ENCODE results near the gene KRTAP5-6. TPM values are rescaled to one million over a fixed set of nuclear protein-coding genes. Genes with fewer than 3 reads are reported as not detected.

Gene KRTAP5-6
- total and polyA plus RNA-seq, 8 donors: not detected

DNA sequence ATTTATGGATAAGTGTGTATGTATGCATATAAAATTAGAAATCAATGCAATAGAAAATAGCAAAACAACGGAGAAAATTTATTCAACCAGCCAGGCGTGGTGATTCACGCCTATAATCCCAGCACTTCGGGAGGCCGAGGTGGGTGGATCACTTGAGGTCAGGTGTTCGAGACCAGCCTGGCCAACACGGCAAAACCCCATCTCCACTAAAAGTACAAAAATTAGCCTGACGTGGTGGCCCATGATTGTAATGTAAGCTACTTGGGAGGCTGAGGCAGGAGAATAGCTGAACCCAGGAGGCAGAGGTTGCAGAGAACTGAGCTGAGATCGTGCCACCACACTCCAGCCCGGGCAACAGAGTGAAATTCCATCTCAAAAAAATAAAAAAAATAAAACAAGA lies 5.5 kb downstream of the KRTAP5-6 start:
- no peaks in the 10 kb centered on the region for H3K9me3 ChIP-seq
- H3K27me3 ChIP-seq: peaks cover 0 to 28% (median 8%) of the 10 kb centered on the region in 3 donors
- TF ChIP-seq, protein P1, sequence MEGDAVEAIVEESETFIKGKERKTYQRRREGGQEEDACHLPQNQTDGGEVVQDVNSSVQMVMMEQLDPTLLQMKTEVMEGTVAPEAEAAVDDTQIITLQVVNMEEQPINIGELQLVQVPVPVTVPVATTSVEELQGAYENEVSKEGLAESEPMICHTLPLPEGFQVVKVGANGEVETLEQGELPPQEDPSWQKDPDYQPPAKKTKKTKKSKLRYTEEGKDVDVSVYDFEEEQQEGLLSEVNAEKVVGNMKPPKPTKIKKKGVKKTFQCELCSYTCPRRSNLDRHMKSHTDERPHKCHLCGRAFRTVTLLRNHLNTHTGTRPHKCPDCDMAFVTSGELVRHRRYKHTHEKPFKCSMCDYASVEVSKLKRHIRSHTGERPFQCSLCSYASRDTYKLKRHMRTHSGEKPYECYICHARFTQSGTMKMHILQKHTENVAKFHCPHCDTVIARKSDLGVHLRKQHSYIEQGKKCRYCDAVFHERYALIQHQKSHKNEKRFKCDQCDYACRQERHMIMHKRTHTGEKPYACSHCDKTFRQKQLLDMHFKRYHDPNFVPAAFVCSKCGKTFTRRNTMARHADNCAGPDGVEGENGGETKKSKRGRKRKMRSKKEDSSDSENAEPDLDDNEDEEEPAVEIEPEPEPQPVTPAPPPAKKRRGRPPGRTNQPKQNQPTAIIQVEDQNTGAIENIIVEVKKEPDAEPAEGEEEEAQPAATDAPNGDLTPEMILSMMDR (IDR thresholded peaks at IDR 0.05): no peak
- TF ChIP-seq POLR2A (IDR thresholded peaks at IDR 0.05): no peak
- TF ChIP-seq EP300 (IDR thresholded peaks at IDR 0.05): no peak
- no peak for TF ChIP-seq POLR2AphosphoS5 (IDR thresholded peaks at IDR 0.05)
- no peak overlapping the region for H3K4me3 ChIP-seq
- no peaks in the 10 kb centered on the region for H3K36me3 ChIP-seq
- no peak overlapping the region for H3K27ac ChIP-seq
- DNase-seq: no peak
- intact Hi-C loops (cut with DNase I; ENCODE audit: low total_unique reads): no loop called here
- WGBS, 5 donors: 84 to 95% (median 94%) methylated on average over 10 of the region's 10 CpGs
- no peaks in the 10 kb centered on the region for H3K4me1 ChIP-seq

DNA sequence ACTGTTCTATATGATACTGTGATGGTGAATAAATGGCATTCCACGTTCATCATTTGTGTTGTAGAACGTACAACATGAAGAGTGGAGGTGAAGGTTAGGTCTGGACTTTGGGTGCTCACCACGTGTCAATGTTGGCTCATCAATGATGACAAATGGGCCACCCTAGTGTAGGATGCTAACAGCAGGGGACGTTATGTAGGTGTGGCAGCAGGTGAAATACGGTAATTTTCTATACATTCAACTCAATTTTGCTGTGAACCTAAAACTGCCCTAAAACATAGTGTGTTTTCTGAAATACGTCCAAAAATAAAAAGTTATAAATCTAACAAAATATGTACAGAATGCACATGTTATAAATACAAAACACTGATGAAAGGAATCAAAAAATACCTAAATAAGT lies 6.2 kb downstream of the KRTAP5-6 start:
- Histone ChIP-seq H3K27me3 (peaks cover 0 to 28% (median 8%) of the 10 kb centered on the region in 3 donors), H3K36me3 (no peaks in the 10 kb centered on the region), H3K9me3 (no peaks in the 10 kb centered on the region), H3K4me3 (no peak overlapping the region), H3K27ac (no peak overlapping the region), H3K4me1 (no peaks in the 10 kb centered on the region)
- 79 to 92% (median 87%) methylated on average over 6 of the region's 6 CpGs for WGBS, 5 donors
- TF ChIP-seq, protein P1 (IDR thresholded peaks at IDR 0.05): no peak
- TF ChIP-seq EP300 (IDR thresholded peaks at IDR 0.05): no peak
- no peak for TF ChIP-seq POLR2A (IDR thresholded peaks at IDR 0.05)
- TF ChIP-seq POLR2AphosphoS5 (IDR thresholded peaks at IDR 0.05): no peak
- intact Hi-C loops (cut with DNase I; ENCODE audit: low total_unique reads): no loop called here
- DNase-seq: no peak

DNA sequence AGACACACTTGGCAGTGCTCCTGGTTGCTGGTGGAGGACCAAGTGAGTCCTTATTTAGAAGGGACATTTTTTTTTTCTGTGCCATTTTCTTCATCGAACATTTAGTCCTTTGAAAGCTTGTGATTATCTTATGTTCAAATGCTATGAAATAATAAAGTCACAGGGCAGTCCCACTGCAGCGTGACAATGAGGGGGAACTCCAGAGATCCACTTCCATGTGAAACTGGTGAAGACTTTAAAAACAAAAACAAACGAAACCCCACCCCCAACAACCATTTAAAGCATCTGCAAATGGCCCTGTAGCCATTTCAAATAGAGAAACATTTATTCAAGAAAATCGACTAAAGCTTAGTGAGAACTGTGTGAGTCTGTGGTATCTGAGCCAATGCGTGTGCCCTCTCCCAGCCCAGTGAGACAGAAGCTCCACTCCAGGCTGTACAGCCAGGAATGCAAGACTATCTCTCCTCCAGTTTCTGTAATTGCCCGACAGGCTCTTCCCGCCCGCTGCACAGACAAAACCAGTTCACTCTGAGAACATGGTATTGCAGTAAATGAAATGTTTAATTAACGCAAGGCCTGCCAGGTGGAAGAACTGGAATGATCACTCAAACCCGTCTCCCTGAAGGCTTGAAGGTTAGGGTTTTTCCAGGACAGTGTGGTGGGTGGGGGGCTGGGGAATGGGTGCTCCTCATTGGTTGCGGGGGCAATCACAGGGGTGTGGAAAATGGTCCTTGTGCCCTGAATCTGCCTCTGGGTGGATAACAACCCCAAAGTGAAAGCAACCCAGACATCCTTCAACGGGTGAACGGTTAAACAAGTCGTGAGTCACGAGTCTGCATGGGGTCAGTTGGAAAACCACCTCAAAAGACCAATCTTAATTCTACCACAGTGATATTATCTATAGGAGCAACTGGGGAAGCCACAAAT lies 8.4 kb downstream of the KRTAP5-6 start:
- no peak overlapping the region for H3K4me3 ChIP-seq
- intact Hi-C loops (cut with DNase I; ENCODE audit: low total_unique reads): no loop called here
- no peak overlapping the region for H3K27ac ChIP-seq
- WGBS, 5 donors: 52 to 67% (median 61%) methylated on average over 15 of the region's 15 CpGs
- no peaks in the 10 kb centered on the region for H3K36me3 ChIP-seq
- peaks cover 0 to 20% (median 8%) of the 10 kb centered on the region in 3 donors for H3K27me3 ChIP-seq
- no peaks in the 10 kb centered on the region for H3K4me1 ChIP-seq
- TF ChIP-seq POLR2AphosphoS5 (IDR thresholded peaks at IDR 0.05): no peak
- TF ChIP-seq EP300 (IDR thresholded peaks at IDR 0.05): no peak
- TF ChIP-seq, protein P1 (IDR thresholded peaks at IDR 0.05): no peak
- no peak for TF ChIP-seq POLR2A (IDR thresholded peaks at IDR 0.05)
- DNase-seq: no peak
- no peaks in the 10 kb centered on the region for H3K9me3 ChIP-seq

DNA sequence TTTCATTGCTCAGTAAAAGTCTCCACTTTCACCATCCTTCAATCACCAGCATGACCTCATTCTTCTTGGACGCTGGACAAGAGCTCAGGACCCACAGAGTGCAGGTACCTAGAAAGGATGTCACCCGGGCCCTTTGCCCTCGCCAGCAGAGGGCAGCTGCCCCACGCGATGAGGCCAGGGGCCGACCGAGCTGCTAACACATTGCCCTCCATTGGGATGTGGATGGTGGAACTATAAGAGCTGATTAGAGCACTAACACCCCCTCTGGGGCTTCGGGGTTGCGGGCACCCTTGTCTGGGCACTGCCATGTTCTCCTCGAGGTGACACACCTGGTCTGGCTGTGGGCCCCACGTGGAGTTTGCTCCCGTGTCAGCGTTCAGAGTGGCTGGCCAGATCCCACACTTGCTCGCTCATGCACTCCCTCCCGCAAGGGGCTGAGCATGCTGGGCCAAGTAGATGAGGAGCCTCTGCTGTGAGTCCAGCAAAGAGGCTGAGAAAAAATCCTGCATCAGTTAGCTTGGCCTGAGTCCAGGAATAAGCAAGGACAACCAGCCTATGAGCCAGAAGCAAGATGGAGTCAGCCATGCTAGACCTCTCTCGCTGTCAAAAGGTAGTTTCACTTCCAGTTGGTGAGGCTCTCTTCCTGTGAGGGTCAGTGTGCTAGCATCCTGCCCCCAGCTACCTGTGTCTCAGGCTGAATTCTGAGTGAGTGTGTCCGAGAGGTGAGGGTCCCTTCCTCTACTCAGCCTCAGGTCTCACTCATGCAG lies 9.8 kb downstream of the KRTAP5-6 start:
- Histone ChIP-seq H3K9me3 (no peaks in the 10 kb centered on the region), H3K27me3 (peaks cover 0 to 15% (median 8%) of the 10 kb centered on the region in 3 donors), H3K36me3 (no peaks in the 10 kb centered on the region), H3K4me1 (no peaks in the 10 kb centered on the region), H3K4me3 (no peak overlapping the region), H3K27ac (no peak overlapping the region)
- intact Hi-C loops (cut with DNase I; ENCODE audit: low total_unique reads): no loop called here
- TF ChIP-seq, protein P1 (IDR thresholded peaks at IDR 0.05): no peak
- no peak for TF ChIP-seq POLR2AphosphoS5 (IDR thresholded peaks at IDR 0.05)
- TF ChIP-seq EP300 (IDR thresholded peaks at IDR 0.05): no peak
- no peak for DNase-seq
- WGBS, 5 donors: 80 to 90% (median 87%) methylated on average over 16 to 17 of the region's 17 CpGs

All from stomach (tissue), 9 donors.